H1 (cell line): ENCODE data around the gene LPO. TPM values are rescaled to one million over a fixed set of nuclear protein-coding genes. Genes with fewer than 3 reads are reported as not detected.

ENCODE experiments used
- CTCF ChIA-PET: fragments of 300-600 bp; sonication (Branson Sonifier 250); formaldehyde crosslinking; loops from one replicate; lab custom pipeline; 2021; ENCODE audit not compliant: partially characterized antibody; lab: Charles Lee
- POLR2A ChIA-PET: fragments of 300-600 bp; sonication (Branson Sonifier 250); formaldehyde crosslinking; loops from one replicate; lab custom pipeline; 2021; ENCODE audit warnings: inconsistent platforms; ENCODE audit not compliant: partially characterized antibody; lab: Charles Lee
- DNase-seq, 2 experiments: peaks; one replicate each; pipeline versions ENCODE4 v3.0.0 to v3.0.0-alpha.2; 2010 to 2022; ENCODE audit warnings: low spot score in 2 of 2, low read depth in 1 of 2, mixed read lengths in 1 of 2
- FAIRE-seq: peaks from 2 replicates; lab custom pipeline; 2011; peaks lifted over from hg19 to GRCh38; lab: Jason Lieb, UNC
- H2AFZ ChIP-seq: 2 replicates; pipeline ENCODE4 v1.8.1; 2012; ENCODE audit warnings: low read length, inconsistent platforms
- H2AK5ac ChIP-seq: 2 replicates; pipeline ENCODE4 v1.6.1; 2013; ENCODE audit warnings: low read depth, low read length
- H2BK120ac ChIP-seq: replicated peaks from 2 replicates; pipeline ENCODE3; 2013; ENCODE audit warnings: low read depth, low read length, inconsistent platforms
- H2BK12ac ChIP-seq: 2 replicates; pipeline ENCODE4 v1.6.1; 2013; ENCODE audit warnings: low read depth, low read length
- H2BK15ac ChIP-seq: 2 replicates; pipeline ENCODE4 v1.6.1; 2013; ENCODE audit warnings: low read length
- H2BK20ac ChIP-seq: 2 replicates; pipeline ENCODE4 v1.6.1; 2013; ENCODE audit warnings: low read length
- H2BK5ac ChIP-seq: 2 replicates; pipeline ENCODE4 v1.6.1; 2013; ENCODE audit warnings: low read depth, low read length
- H3K14ac ChIP-seq: 2 replicates; pipeline ENCODE4 v1.6.1; 2013; ENCODE audit warnings: inconsistent platforms; ENCODE audit not compliant: insufficient read length
- H3K18ac ChIP-seq: 2 replicates; pipeline ENCODE4 v1.6.1; 2013; ENCODE audit warnings: low read length; ENCODE audit errors: extremely low read depth
- H3K23ac ChIP-seq: 2 replicates; pipeline ENCODE4 v1.6.1; 2013; ENCODE audit warnings: inconsistent platforms; ENCODE audit not compliant: insufficient read length
- H3K23me2 ChIP-seq: 2 replicates; pipeline ENCODE4 v1.6.1; 2013; ENCODE audit warnings: low read depth, low read length
- H3K27ac ChIP-seq: 2 replicates; pipeline ENCODE4 v1.6.1; 2011; ENCODE audit warnings: low read depth, low read length, inconsistent platforms
- H3K27me3 ChIP-seq, 4 experiments: replicated peaks in 1 of 4; 1 replicate in 1 of 4; 2 replicates in 3 of 4; pipeline versions ENCODE4 v1.6.1 to v1.8.1; 2011 to 2013; ENCODE audit warnings: low read length in 3 of 4, mild to moderate bottlenecking in 3 of 4, inconsistent platforms in 2 of 4, mixed read lengths in 2 of 4, moderate library complexity in 1 of 4; ENCODE audit not compliant: control insufficient read depth in 3 of 4, insufficient read depth in 3 of 4; ENCODE audit errors: extremely low read depth in 1 of 4
- H3K36me3 ChIP-seq, 4 experiments: 2 replicates each; pipeline versions ENCODE4 v1.6.1 to v1.8.1; 2011 to 2013; ENCODE audit warnings: mild to moderate bottlenecking in 4 of 4, low read length in 3 of 4, moderate library complexity in 2 of 4, control low read depth in 1 of 4, inconsistent platforms in 1 of 4; ENCODE audit not compliant: insufficient read depth in 4 of 4, control insufficient read depth in 2 of 4
- H3K4ac ChIP-seq: replicated peaks from 2 replicates; pipeline ENCODE3; 2013; ENCODE audit warnings: low read length, low read depth, mixed read lengths, inconsistent platforms; ENCODE audit not compliant: insufficient read length
- H3K4me1 ChIP-seq, 4 experiments: replicated peaks in 1 of 4; 1 replicate in 1 of 4; 2 replicates in 3 of 4; pipeline versions ENCODE4 v1.6.1 to v1.8.1; 2011 to 2013; ENCODE audit warnings: low read length in 3 of 4, inconsistent platforms in 2 of 4, mixed read lengths in 1 of 4; ENCODE audit not compliant: insufficient read depth in 4 of 4, control insufficient read depth in 3 of 4
- H3K4me2 ChIP-seq, 2 experiments: 2 replicates each; pipeline versions ENCODE4 v1.6.1 to v1.8.1; 2011 to 2013; ENCODE audit warnings: low read depth in 2 of 2, low read length in 2 of 2, control low read depth in 1 of 2, inconsistent platforms in 1 of 2, mild to moderate bottlenecking in 1 of 2; ENCODE audit not compliant: insufficient read depth in 1 of 2
- H3K4me3 ChIP-seq, 4 experiments: fragments of 200-600, 300-600 bp in 1 of 4; sonication (generic), shearing (Covaris generic), sonication (Bioruptor Twin) in 1 of 4; 2 replicates each; pipeline versions ENCODE4 v1.5.1 to v1.8.1; 2011 to 2016; ENCODE audit warnings: low read length in 4 of 4, low read depth in 3 of 4, control low read depth in 2 of 4, inconsistent platforms in 2 of 4, mild to moderate bottlenecking in 2 of 4, mixed read lengths in 1 of 4, moderate library complexity in 1 of 4; ENCODE audit not compliant: insufficient read depth in 2 of 4; ENCODE audit errors: extremely low read depth in 1 of 4
- H3K56ac ChIP-seq: replicated peaks from 2 replicates; pipeline ENCODE3; 2013; ENCODE audit warnings: low read depth, mild to moderate bottlenecking, mixed read lengths, low read length, inconsistent platforms; ENCODE audit not compliant: insufficient read length
- H3K79me1 ChIP-seq: 2 replicates; pipeline ENCODE4 v1.6.1; 2013; ENCODE audit warnings: low read depth, low read length, control low read depth
- H3K79me2 ChIP-seq, 2 experiments: 2 replicates each; pipeline versions ENCODE4 v1.6.1 to v1.8.1; 2012 to 2013; ENCODE audit warnings: low read length in 2 of 2, mild to moderate bottlenecking in 2 of 2, inconsistent platforms in 1 of 2; ENCODE audit not compliant: insufficient read depth in 2 of 2, control insufficient read depth in 1 of 2
- H3K9ac ChIP-seq, 4 experiments: replicated peaks in 1 of 4; 1 replicate in 1 of 4; 2 replicates in 3 of 4; pipeline versions ENCODE4 v1.6.1 to v1.8.1; 2011 to 2013; ENCODE audit warnings: low read depth in 3 of 4, low read length in 3 of 4, control low read depth in 2 of 4, mild to moderate bottlenecking in 2 of 4, moderate library complexity in 2 of 4, inconsistent platforms in 1 of 4; ENCODE audit errors: extremely low read depth in 1 of 4
- H3K9me3 ChIP-seq, 2 experiments: 2 replicates each; pipeline versions ENCODE4 v1.6.1 to v1.8.1; 2012 to 2013; ENCODE audit warnings: mild to moderate bottlenecking in 2 of 2, moderate library complexity in 2 of 2, control low read depth in 1 of 2, inconsistent platforms in 1 of 2, low read depth in 1 of 2, low read length in 1 of 2, mixed read lengths in 1 of 2; ENCODE audit not compliant: insufficient read depth in 2 of 2
- H4K20me1 ChIP-seq, 2 experiments: replicated peaks in 1 of 2; 2 replicates each; pipeline versions ENCODE3 to v1.8.1; 2011 to 2013; ENCODE audit warnings: inconsistent platforms in 2 of 2, low read length in 2 of 2, mild to moderate bottlenecking in 1 of 2; ENCODE audit not compliant: insufficient read depth in 2 of 2, control insufficient read depth in 1 of 2
- H4K5ac ChIP-seq: 2 replicates; pipeline ENCODE4 v1.6.1; 2013; ENCODE audit warnings: low read length, low read depth, mixed read lengths, inconsistent platforms; ENCODE audit not compliant: insufficient read length
- H4K8ac ChIP-seq: 2 replicates; pipeline ENCODE4 v1.8.0; 2013; ENCODE audit warnings: mild to moderate bottlenecking, moderate library complexity, low read length, inconsistent platforms; ENCODE audit not compliant: insufficient read depth; ENCODE audit errors: extremely low read depth
- H4K91ac ChIP-seq: replicated peaks from 2 replicates; pipeline ENCODE3; 2013; ENCODE audit warnings: low read length, mixed read lengths, inconsistent platforms; ENCODE audit not compliant: insufficient read length
- CBX8 ChIP-seq: fragments of 300-800, 300-1000 bp; sonication (generic); IDR thresholded peaks from 2 replicates; pipeline ENCODE4 v1.7.1; 2016; ENCODE audit warnings: low read depth, low read length, borderline replicate concordance
- CEBPB ChIP-seq: IDR thresholded peaks from 2 replicates; pipeline ENCODE4 v1.6.1; 2012; ENCODE audit warnings: low read depth, low read length
- CREB1 ChIP-seq: IDR thresholded peaks from 2 replicates; pipeline ENCODE4 v1.6.1; 2012; ENCODE audit warnings: inconsistent platforms
- EP300 ChIP-seq, 2 experiments: IDR thresholded peaks; 1 replicate in 1 of 2; 2 replicates in 1 of 2; pipeline ENCODE4 v1.6.1; 2011 to 2012; ENCODE audit warnings: low read depth in 2 of 2, low read length in 2 of 2, mild to moderate bottlenecking in 2 of 2, borderline replicate concordance in 1 of 2, inconsistent platforms in 1 of 2, moderate library complexity in 1 of 2
- EZH2 ChIP-seq: fragments of 200-600 bp; sonication (generic); IDR thresholded peaks from 2 replicates; pipeline ENCODE4 v1.7.1; 2012; ENCODE audit warnings: low read depth, mild to moderate bottlenecking, moderate library complexity, low read length, inconsistent platforms; ENCODE audit not compliant: severe bottlenecking
- KDM4A ChIP-seq: IDR thresholded peaks from one replicate; pipeline ENCODE4 v1.7.1; 2012; ENCODE audit warnings: low read depth, mild to moderate bottlenecking, moderate library complexity, low read length, inconsistent platforms; ENCODE audit not compliant: severe bottlenecking
- RAD21 ChIP-seq, 2 experiments: IDR thresholded peaks in 1 of 2; conservative IDR thresholded peaks in 1 of 2; 2 replicates each; pipeline ENCODE4 v1.6.1; 2011; ENCODE audit warnings: low read depth in 2 of 2, low read length in 2 of 2, improper control_type of control experiment in 1 of 2, inconsistent platforms in 1 of 2, mild to moderate bottlenecking in 1 of 2, moderate library complexity in 1 of 2
- SIN3A ChIP-seq, 2 experiments: IDR thresholded peaks in 1 of 2; conservative IDR thresholded peaks in 1 of 2; 2 replicates each; pipeline ENCODE4 v1.6.1; 2011 to 2012; ENCODE audit warnings: low read length in 2 of 2, improper control_type of control experiment in 1 of 2, low read depth in 1 of 2, mild to moderate bottlenecking in 1 of 2
- SIRT6 ChIP-seq: IDR thresholded peaks from one replicate; pipeline ENCODE4 v1.7.1; 2012; ENCODE audit warnings: low read length, inconsistent platforms
- SP1 ChIP-seq: IDR thresholded peaks from 2 replicates; pipeline ENCODE4 v1.6.1; 2011; ENCODE audit warnings: low read depth, low read length
- SP4 ChIP-seq: IDR thresholded peaks from 2 replicates; pipeline ENCODE4 v1.6.1; 2012; ENCODE audit warnings: low read length, inconsistent platforms
- TAF7 ChIP-seq: optimal IDR thresholded peaks from 2 replicates; pipeline ENCODE3; 2011; ENCODE audit warnings: low read depth, mild to moderate bottlenecking, inconsistent platforms, low read length, moderate library complexity, borderline replicate concordance
- TEAD4 ChIP-seq: IDR thresholded peaks from 2 replicates; pipeline ENCODE4 v1.6.1; 2012; ENCODE audit warnings: low read depth, low read length, inconsistent platforms, mixed read lengths
- USF2 ChIP-seq: IDR thresholded peaks from 2 replicates; pipeline ENCODE4 v1.6.1; 2011; ENCODE audit warnings: low read length, improper control_type of control experiment
- WGBS, 2 experiments: shearing (Covaris generic) in 1 of 2; methylation state at CpG; one replicate each; pipeline versions ENCODE4 v1.1.6 to v1.1.7; 2013 to 2015; ENCODE audit warnings: low lambda C conversion rate in 2 of 2, mixed read lengths in 2 of 2, inconsistent platforms in 1 of 2, low coverage in 1 of 2, missing lambda C conversion rate in 1 of 2; ENCODE audit not compliant: insufficient replicate concordance in 2 of 2, insufficient coverage in 1 of 2, insufficient read length in 1 of 2; ENCODE audit errors: extremely low coverage in 1 of 2, missing lambda C conversion rate in 1 of 2; 5-methylcytosine and 5-hydroxymethylcytosine counted together
- polyA plus RNA-seq, 7 experiments: library from polyadenylated mRNA; depleted of rRNA in 3 of 7; stranded (reverse) in 5 of 7; unstranded in 2 of 7; fragments of >200 nt in 5 of 7; fragments of 200-250 nt in 2 of 7; gene quantifications; 1 replicate in 5 of 7; 2 replicates in 1 of 7; 4 replicates in 1 of 7; pipeline versions ENCODE4 v1.2.1 to v1.2.3, GENCODE V29; 2011 to 2013; ENCODE audit warnings: missing spikeins in 2 of 7, mixed read lengths in 2 of 7
- total RNA-seq: library from RNA; stranded (reverse); fragmentation: NEBNext Ultra II Directional; extraction: Animal tissue kit (Norgen Biotek cat#: 25700); gene quantifications from 2 replicates; pipeline ENCODE4 v1.2.1, GENCODE V29; 2021

LPO gene
- total and polyA plus RNA-seq, 2 of the 8 experiments (the other 6 are each of a cell fraction or from before 2014, with no cell fraction given): 0.38 to 0.52 TPM

- H3K56ac ChIP-seq: no peak overlapping the region
- FAIRE-seq (no peak), DNase-seq (no peak)
- H2BK120ac ChIP-seq: no peak overlapping the region
- no peak overlapping the region for H3K23ac ChIP-seq
- no peak overlapping the region for H4K91ac ChIP-seq
- no peaks in the 10 kb centered on the region for H3K36me3 ChIP-seq
- H3K79me2 ChIP-seq: no peaks in the 10 kb centered on the region
- POLR2A ChIA-PET: no interaction called here
- no peaks in the 10 kb centered on the region for H4K20me1 ChIP-seq
- H2BK12ac ChIP-seq: no peak overlapping the region
- H2BK15ac ChIP-seq: no peak overlapping the region
- H3K4me2 ChIP-seq: no peak overlapping the region
- H3K14ac ChIP-seq: no peak overlapping the region
- 92% methylated on average over 11 of the region's 11 CpGs; no CpG with 5 or more reads in 1 of the 2 experiments for WGBS, 2 experiments
- H3K27ac ChIP-seq: no peak overlapping the region
- H2AFZ ChIP-seq: no peak overlapping the region
- H3K9me3 ChIP-seq: no peaks in the 10 kb centered on the region
- H3K79me1 ChIP-seq: no peaks in the 10 kb centered on the region
- no peaks in the 10 kb centered on the region; a peak in 1 of 7 replicates for H3K27me3 ChIP-seq
- H3K9ac ChIP-seq: no peak overlapping the region
- no peak overlapping the region for H2AK5ac ChIP-seq
- H3K23me2 ChIP-seq: no peaks in the 10 kb centered on the region
- no peak overlapping the region for H3K4me3 ChIP-seq
- H4K5ac ChIP-seq: no peak overlapping the region
- H2BK20ac ChIP-seq: no peak overlapping the region
- H3K4ac ChIP-seq: no peak overlapping the region
- no peak overlapping the region for H3K18ac ChIP-seq
- CTCF ChIA-PET: no interaction called here
- H3K4me1 ChIP-seq: no peaks in the 10 kb centered on the region
- no peak overlapping the region for H4K8ac ChIP-seq
- no peak overlapping the region for H2BK5ac ChIP-seq
- TF ChIP-seq KDM4A: no peak
- TF ChIP-seq SP1: no peak
- no peak for TF ChIP-seq CREB1
- no peak for TF ChIP-seq RAD21 (IDR thresholded peaks at IDR 0.05 in 1 of 2, conservative IDR thresholded peaks at IDR 0.05 in 1 of 2; ENCODE audit: low read depth in 2 of 2, low read length in 2 of 2)
- no peak for TF ChIP-seq SIN3A (conservative IDR thresholded peaks at IDR 0.05 in 1 of 2, IDR thresholded peaks at IDR 0.05 in 1 of 2; ENCODE audit: low read depth in 1 of 2, low read length in 2 of 2)
- no peak for TF ChIP-seq CBX8
- TF ChIP-seq TAF7: no peak
- no peak for TF ChIP-seq TEAD4
- no peak for TF ChIP-seq SIRT6
- no peak for TF ChIP-seq SP4
- no peak for TF ChIP-seq CEBPB
- no peak for TF ChIP-seq EP300 (IDR thresholded peaks at IDR 0.05; ENCODE audit: borderline replicate concordance in 1 of 2, low read depth in 2 of 2, low read length in 2 of 2)
- TF ChIP-seq USF2: no peak
- no peak for TF ChIP-seq EZH2
These were observed 23.8 kb downstream of the LPO start for GRCh38 chr17:58262149-58262548.
